Breast epithelium (tissue), 4 donors: ENCODE measurements around the gene HSP90AB1. TPM values are rescaled to one million over a fixed set of nuclear protein-coding genes. Genes with fewer than 3 reads are reported as not detected.

Experiments
- DNase-seq, 2 donors: peaks; one replicate each; pipeline ENCODE4 v3.0.0-alpha.2; 2019; ENCODE audit warnings: low spot score in 2 of 2
- H3K27ac ChIP-seq, 2 donors: fragments of 200-600 bp; sonication (generic) in 1 of 2; one replicate each; pipeline ENCODE4 v1.5.1; 2016 to 2019; ENCODE audit warnings: mild to moderate bottlenecking in 1 of 2
- H3K27me3 ChIP-seq, 2 donors: fragments of 200-600 bp; sonication (generic) in 1 of 2; one replicate each; pipeline versions ENCODE4 v1.5.1 to v1.6.0; 2017 to 2019; ENCODE audit warnings: control low read depth in 1 of 2, mild to moderate bottlenecking in 1 of 2
- H3K36me3 ChIP-seq: fragments of 200-600 bp; one replicate; pipeline ENCODE4 v1.5.1; 2019
- H3K4me1 ChIP-seq, 2 donors: fragments of 200-600 bp; sonication (generic); one replicate each; pipeline ENCODE4 v1.5.1; 2016 to 2019; ENCODE audit warnings: control low read depth in 1 of 2
- H3K4me3 ChIP-seq, 3 donors: fragments of 200-600 bp; sonication (generic); 1 replicate in 2 of 3; 2 replicates in 1 of 3; pipeline ENCODE4 v1.5.1; 2016 to 2019; ENCODE audit warnings: mild to moderate bottlenecking in 3 of 3, moderate library complexity in 2 of 3
- H3K9me3 ChIP-seq, 2 donors: fragments of 200-600 bp; sonication (generic) in 1 of 2; one replicate each; pipeline ENCODE4 v1.5.1; 2016 to 2019; ENCODE audit warnings: control low read depth in 1 of 2
- POLR2A ChIP-seq: fragments of 450-650 bp; IDR thresholded peaks from one replicate; pipeline ENCODE4 v1.6.1; 2016; ENCODE audit warnings: antibody characterized with exemption, mild to moderate bottlenecking, moderate library complexity
- POLR2AphosphoS5 ChIP-seq, 3 donors: sonication (generic); formaldehyde crosslinking; IDR thresholded peaks; one replicate each; pipeline ENCODE4 v1.6.1; 2017; ENCODE audit warnings: antibody characterized with exemption in 3 of 3
- intact Hi-C: fragments of 100-400 bp; cut with DNase I; formaldehyde crosslinking; loops from one replicate; pipeline ENCODE4 v1.15.1; 2023; ENCODE audit warnings: low total_unique reads
- total RNA-seq, 3 donors: library from RNA; depleted of rRNA; stranded (reverse); fragments of >200 nt; gene quantifications; one replicate each; pipeline ENCODE4 v1.1.0, GENCODE V29; 2016
- TF ChIP-seq, protein P1 (sequence below), 3 donors: fragments of 450-650 bp; IDR thresholded peaks; one replicate each; pipeline ENCODE4 v1.5.1; 2016 to 2017; ENCODE audit warnings: antibody characterized with exemption in 3 of 3, mild to moderate bottlenecking in 3 of 3, moderate library complexity in 3 of 3

HSP90AB1 gene
- total RNA-seq, 3 donors from 2014 or later: 643 to 810 (median 662) TPM

DNA sequence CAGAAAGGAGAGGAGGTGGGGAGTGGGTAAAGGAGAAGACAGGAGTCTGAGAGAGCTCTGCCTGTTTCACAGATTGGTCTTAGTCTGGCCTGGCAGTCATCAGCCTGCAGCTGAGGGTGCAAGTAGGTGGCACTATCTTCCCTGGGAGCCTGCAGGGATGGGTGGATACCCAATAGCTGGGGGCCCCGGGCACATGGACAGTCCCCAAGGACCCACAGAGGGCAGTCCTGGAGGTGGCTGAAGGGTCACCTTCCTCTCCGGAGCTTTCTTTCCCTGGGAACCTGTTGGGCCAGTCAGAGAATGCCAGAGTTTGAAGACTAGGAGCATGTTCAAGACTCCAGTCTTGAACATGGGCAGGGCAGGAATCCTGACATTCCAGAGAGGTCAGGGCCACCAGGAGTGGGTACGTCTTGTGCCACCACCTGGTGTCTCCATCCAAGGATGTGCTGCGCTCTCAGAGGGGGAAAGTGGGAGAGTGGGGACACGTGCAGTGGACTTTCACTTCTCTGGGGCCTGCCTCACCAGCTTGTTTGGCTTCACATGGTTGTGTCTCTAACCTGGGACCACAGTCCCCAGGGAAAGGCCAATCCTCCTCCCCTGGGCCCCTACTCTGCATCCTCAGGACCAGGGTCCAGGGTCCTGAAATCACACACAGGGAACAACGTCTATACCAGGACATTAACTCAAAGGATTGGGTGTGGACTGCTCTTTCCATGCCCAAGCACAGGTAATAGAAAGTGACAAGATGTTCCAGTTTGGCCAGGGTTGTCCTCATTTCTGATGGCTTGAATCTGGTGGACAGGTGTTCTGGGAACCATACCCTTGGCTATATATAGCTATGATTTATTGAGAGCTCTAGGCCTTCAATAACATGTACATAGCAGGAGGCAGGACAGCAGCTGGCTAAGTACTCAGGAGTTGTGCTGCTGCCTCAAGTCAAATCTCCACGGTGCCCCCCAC is 48.2 kb downstream of the HSP90AB1 start:
- intact Hi-C loops: no loop called here
- H3K27me3 ChIP-seq: peaks cover 0 to 50% of the 10 kb centered on the region in 2 donors
- TF ChIP-seq, protein P1, sequence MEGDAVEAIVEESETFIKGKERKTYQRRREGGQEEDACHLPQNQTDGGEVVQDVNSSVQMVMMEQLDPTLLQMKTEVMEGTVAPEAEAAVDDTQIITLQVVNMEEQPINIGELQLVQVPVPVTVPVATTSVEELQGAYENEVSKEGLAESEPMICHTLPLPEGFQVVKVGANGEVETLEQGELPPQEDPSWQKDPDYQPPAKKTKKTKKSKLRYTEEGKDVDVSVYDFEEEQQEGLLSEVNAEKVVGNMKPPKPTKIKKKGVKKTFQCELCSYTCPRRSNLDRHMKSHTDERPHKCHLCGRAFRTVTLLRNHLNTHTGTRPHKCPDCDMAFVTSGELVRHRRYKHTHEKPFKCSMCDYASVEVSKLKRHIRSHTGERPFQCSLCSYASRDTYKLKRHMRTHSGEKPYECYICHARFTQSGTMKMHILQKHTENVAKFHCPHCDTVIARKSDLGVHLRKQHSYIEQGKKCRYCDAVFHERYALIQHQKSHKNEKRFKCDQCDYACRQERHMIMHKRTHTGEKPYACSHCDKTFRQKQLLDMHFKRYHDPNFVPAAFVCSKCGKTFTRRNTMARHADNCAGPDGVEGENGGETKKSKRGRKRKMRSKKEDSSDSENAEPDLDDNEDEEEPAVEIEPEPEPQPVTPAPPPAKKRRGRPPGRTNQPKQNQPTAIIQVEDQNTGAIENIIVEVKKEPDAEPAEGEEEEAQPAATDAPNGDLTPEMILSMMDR (IDR thresholded peaks at IDR 0.05): no peak
- TF ChIP-seq POLR2AphosphoS5 (IDR thresholded peaks at IDR 0.05) (no peak), POLR2A (no peak)

GRCh38 chr6:44297063-44298038 is 50.5 kb downstream of the HSP90AB1 start:
- Histone ChIP-seq H3K27me3 (peaks cover 0 to 29% of the 10 kb centered on the region in 2 donors), H3K9me3 (no peaks in the 10 kb centered on the region)
- no peak for DNase-seq

More for the DNA sequence above, 48.2 kb downstream of the HSP90AB1 start:
- no peaks in the 10 kb centered on the region for H3K9me3 ChIP-seq
- H3K27ac ChIP-seq: no peak overlapping the region
- peaks cover 0 to 5% of the 10 kb centered on the region in 2 donors for H3K4me1 ChIP-seq
- H3K36me3 ChIP-seq: no peaks in the 10 kb centered on the region
- no peak for DNase-seq
- no peak overlapping the region for H3K4me3 ChIP-seq

GRCh38 chr6:44298055-44298803 is 51.3 kb downstream of the HSP90AB1 start:
- H3K4me3 ChIP-seq: peak overlapping the region in 2 of 3 donors; percentile 57 to 75
- H3K4me1 ChIP-seq: peaks cover 0 to 5% of the 10 kb centered on the region in 2 donors
- H3K36me3 ChIP-seq: no peaks in the 10 kb centered on the region
- no peak for DNase-seq
- no peak overlapping the region for H3K27ac ChIP-seq
- intact Hi-C loops: no loop called here
- no peaks in the 10 kb centered on the region for H3K9me3 ChIP-seq
- H3K27me3 ChIP-seq: peaks cover 0 to 29% of the 10 kb centered on the region in 2 donors
- TF ChIP-seq POLR2AphosphoS5 (IDR thresholded peaks at IDR 0.05) (no peak), POLR2A (no peak)
- TF ChIP-seq, protein P1 (IDR thresholded peaks at IDR 0.05): no peak

More at GRCh38 chr6:44297063-44298038, 50.5 kb downstream of the HSP90AB1 start:
- Histone ChIP-seq H3K4me1 (peaks cover 0 to 5% of the 10 kb centered on the region in 2 donors), H3K4me3 (peak overlapping the region; percentile 39 to 75 (median 57)), H3K36me3 (no peaks in the 10 kb centered on the region), H3K27ac (no peak overlapping the region)
- intact Hi-C loops: no loop called here
- TF ChIP-seq POLR2A (no peak), POLR2AphosphoS5 (IDR thresholded peaks at IDR 0.05) (no peak)
- TF ChIP-seq, protein P1 (IDR thresholded peaks at IDR 0.05): no peak

GRCh38 chr6:44298864-44299263 is 52.0 kb downstream of the HSP90AB1 start:
- TF ChIP-seq, protein P1 (IDR thresholded peaks at IDR 0.05): no peak
- TF ChIP-seq POLR2AphosphoS5 (IDR thresholded peaks at IDR 0.05): no peak
- no peak for TF ChIP-seq POLR2A
- Histone ChIP-seq H3K4me3 (no peak overlapping the region), H3K27ac (no peak overlapping the region), H3K9me3 (no peaks in the 10 kb centered on the region), H3K27me3 (peaks cover 0 to 25% of the 10 kb centered on the region in 2 donors), H3K36me3 (no peaks in the 10 kb centered on the region), H3K4me1 (peaks cover 0 to 5% of the 10 kb centered on the region in 2 donors)
- intact Hi-C loops: no loop called here
- DNase-seq: no peak
